Lower leg skin (tissue), 3 donors: Measurements from ENCODE around the gene ADGRG3.

ENCODE experiments used
- CTCF ChIP-seq, 3 donors: fragments of 450-650 bp; IDR thresholded peaks; one replicate each; pipeline ENCODE4 v1.5.1; 2016; ENCODE audit warnings: antibody characterized with exemption in 3 of 3, mild to moderate bottlenecking in 3 of 3, moderate library complexity in 2 of 3
- POLR2A ChIP-seq, 2 donors: fragments of 450-650 bp; IDR thresholded peaks; one replicate each; pipeline ENCODE4 v1.6.1; 2016 to 2017; ENCODE audit warnings: antibody characterized with exemption in 2 of 2, mild to moderate bottlenecking in 1 of 2, moderate library complexity in 1 of 2

DNA sequence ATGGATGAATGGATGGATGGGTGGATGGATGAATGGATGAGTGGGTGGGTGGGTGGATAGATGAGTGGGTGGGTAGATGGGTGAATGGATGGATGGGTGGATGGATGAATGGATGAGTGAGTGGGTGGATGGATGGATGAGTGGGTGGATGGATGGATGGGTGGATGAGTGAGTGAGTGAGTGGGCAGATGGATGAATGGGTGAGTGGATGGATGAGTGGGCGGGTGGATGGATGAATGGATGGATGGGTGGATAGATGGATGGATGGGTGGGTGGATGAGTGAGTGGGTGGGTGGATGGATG is 61.0 kb downstream of the ADGRG3 start:
- TF ChIP-seq POLR2A (IDR thresholded peaks at IDR 0.05) (no peak), CTCF (IDR thresholded peaks at IDR 0.05) (no peak)
